Natural killer cell (primary cell): ENCODE data around the gene ICA1L. TPM values are rescaled to one million over a fixed set of nuclear protein-coding genes. Genes with fewer than 3 reads are reported as not detected.

Experiments
- ATAC-seq, 3 donors: fragments of 150-1000 bp in 2 of 3; fragments of 200-7000 bp in 1 of 3; cut with Tn5 transposase; 1 replicate in 1 of 3; 2 replicates in 2 of 3; pipeline ENCODE4 v1.10.0; 2021; ENCODE audit warnings: mild to moderate bottlenecking in 2 of 3, moderate library complexity in 2 of 3
- DNase-seq, 2 donors: peaks; one replicate each; pipeline versions ENCODE4 v3.0.0 to v3.0.0-alpha.2; 2013 to 2021; ENCODE audit warnings: mixed read lengths in 1 of 2
- H3K27ac ChIP-seq: one replicate; pipeline ENCODE4 v1.5.1; 2013; ENCODE audit warnings: mild to moderate bottlenecking, low read length
- H3K27me3 ChIP-seq: one replicate; pipeline ENCODE4 v1.6.1; 2013; ENCODE audit warnings: low read length; ENCODE audit not compliant: control insufficient read depth, insufficient read depth
- H3K36me3 ChIP-seq: one replicate; pipeline ENCODE4 v1.6.1; 2013; ENCODE audit warnings: low read length; ENCODE audit not compliant: control insufficient read depth, insufficient read depth
- H3K4me1 ChIP-seq: one replicate; pipeline ENCODE4 v1.6.1; 2013; ENCODE audit warnings: low read length; ENCODE audit not compliant: control insufficient read depth, insufficient read depth
- H3K4me3 ChIP-seq: one replicate; pipeline ENCODE4 v1.5.1; 2013; ENCODE audit warnings: low read length
- H3K9me3 ChIP-seq: one replicate; pipeline ENCODE4 v1.6.1; 2013; ENCODE audit warnings: low read length; ENCODE audit not compliant: control insufficient read depth, insufficient read depth
- H3K27ac Mint-ChIP-seq, 2 donors: one replicate each; pipeline ENCODE4 v1.8.0; 2022; ENCODE audit warnings: mild to moderate bottlenecking in 2 of 2, mixed read lengths in 2 of 2, moderate library complexity in 1 of 2
- H3K27me3 Mint-ChIP-seq, 2 donors: one replicate each; pipeline ENCODE4 v1.8.0; 2022; ENCODE audit warnings: low read depth in 2 of 2, mixed read lengths in 2 of 2
- H3K36me3 Mint-ChIP-seq: one replicate; pipeline ENCODE4 v1.8.0; 2022; ENCODE audit warnings: mixed read lengths
- H3K4me1 Mint-ChIP-seq, 2 donors: one replicate each; pipeline ENCODE4 v1.8.0; 2022; ENCODE audit warnings: mixed read lengths in 2 of 2
- H3K4me3 Mint-ChIP-seq: one replicate; pipeline ENCODE4 v1.8.0; 2022; ENCODE audit warnings: mild to moderate bottlenecking, moderate library complexity, mixed read lengths
- H3K9me3 Mint-ChIP-seq, 2 donors: one replicate each; pipeline ENCODE4 v1.8.0; 2022; ENCODE audit warnings: mixed read lengths in 2 of 2
- WGBS: methylation state at CpG from one replicate; pipeline ENCODE4 v1.1.7; 2013; ENCODE audit warnings: missing lambda C conversion rate; ENCODE audit not compliant: insufficient coverage; 5-methylcytosine and 5-hydroxymethylcytosine counted together
- intact Hi-C: fragments of 100-400 bp; cut with micrococcal nuclease; formaldehyde crosslinking; loops from one replicate; pipeline ENCODE4 v1.14.2; 2022
- total RNA-seq, 4 donors: library from RNA; stranded (reverse); fragments of 120-200 nt in 1 of 4; gene quantifications; one replicate each; pipeline versions ENCODE4 v1.2.3 to v1.2.4, GENCODE V29; 2013 to 2022
- TF ChIP-seq, protein P1 (sequence below): fragments of 200-600 bp; IDR thresholded peaks from one replicate; pipeline ENCODE4 v1.8.0; 2022; ENCODE audit warnings: antibody characterized with exemption

The ICA1L gene
- total RNA-seq, 3 donors from 2014 or later (not counting 1 experiment from before 2014, with no cell fraction given), result 9.0 to 15.5 (median 10.4) TPM

DNA sequence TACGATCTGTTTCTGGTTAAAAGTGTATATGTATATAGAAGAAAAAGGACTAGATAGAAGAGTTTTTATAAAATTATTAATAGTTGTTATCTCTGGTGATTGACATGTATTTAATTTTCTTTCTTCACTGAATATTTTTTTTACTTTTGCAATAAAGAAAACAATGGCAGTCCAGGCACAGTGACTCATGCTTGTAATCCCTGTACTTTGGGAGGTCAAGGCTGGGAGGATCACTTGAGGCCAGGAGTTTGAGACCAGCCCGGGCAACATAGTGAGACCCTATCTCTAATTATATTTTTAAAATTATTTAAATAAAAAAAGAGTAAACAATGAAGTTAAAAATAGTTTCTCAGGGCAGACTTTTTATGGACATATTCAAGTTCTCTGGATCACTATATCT, 122.1 kb downstream of the ICA1L start:
- H3K27ac ChIP-seq, result no peak overlapping the region
- Mint-ChIP-seq H3K9me3 (peaks cover 2% of the 10 kb centered on the region in 2 donors), H3K27ac (no peak overlapping the region), H3K4me1 (no peaks in the 10 kb centered on the region), H3K4me3 (no peak overlapping the region), H3K36me3 (no peaks in the 10 kb centered on the region), H3K27me3 (no peaks in the 10 kb centered on the region)
- 100% methylated on average over 1 of the region's 2 CpGs for WGBS
- H3K27me3 ChIP-seq, result no peaks in the 10 kb centered on the region
- peaks cover 3% of the 10 kb centered on the region for H3K4me1 ChIP-seq
- intact Hi-C loops, result no loop called here
- no peak overlapping the region for H3K4me3 ChIP-seq
- no peaks in the 10 kb centered on the region for H3K36me3 ChIP-seq
- ATAC-seq (no peak), DNase-seq (no peak)
- TF ChIP-seq, protein P1, sequence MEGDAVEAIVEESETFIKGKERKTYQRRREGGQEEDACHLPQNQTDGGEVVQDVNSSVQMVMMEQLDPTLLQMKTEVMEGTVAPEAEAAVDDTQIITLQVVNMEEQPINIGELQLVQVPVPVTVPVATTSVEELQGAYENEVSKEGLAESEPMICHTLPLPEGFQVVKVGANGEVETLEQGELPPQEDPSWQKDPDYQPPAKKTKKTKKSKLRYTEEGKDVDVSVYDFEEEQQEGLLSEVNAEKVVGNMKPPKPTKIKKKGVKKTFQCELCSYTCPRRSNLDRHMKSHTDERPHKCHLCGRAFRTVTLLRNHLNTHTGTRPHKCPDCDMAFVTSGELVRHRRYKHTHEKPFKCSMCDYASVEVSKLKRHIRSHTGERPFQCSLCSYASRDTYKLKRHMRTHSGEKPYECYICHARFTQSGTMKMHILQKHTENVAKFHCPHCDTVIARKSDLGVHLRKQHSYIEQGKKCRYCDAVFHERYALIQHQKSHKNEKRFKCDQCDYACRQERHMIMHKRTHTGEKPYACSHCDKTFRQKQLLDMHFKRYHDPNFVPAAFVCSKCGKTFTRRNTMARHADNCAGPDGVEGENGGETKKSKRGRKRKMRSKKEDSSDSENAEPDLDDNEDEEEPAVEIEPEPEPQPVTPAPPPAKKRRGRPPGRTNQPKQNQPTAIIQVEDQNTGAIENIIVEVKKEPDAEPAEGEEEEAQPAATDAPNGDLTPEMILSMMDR, result no peak
- peaks cover 2% of the 10 kb centered on the region for H3K9me3 ChIP-seq

- ATAC-seq (no peak), DNase-seq (no peak)
- H3K27me3 ChIP-seq, result no peaks in the 10 kb centered on the region
- TF ChIP-seq, protein P1, result no peak
- H3K4me1 ChIP-seq, result no peaks in the 10 kb centered on the region
- intact Hi-C loops, result no loop called here
- H3K9me3 ChIP-seq, result peaks cover 13% of the 10 kb centered on the region
- Mint-ChIP-seq H3K9me3 (peaks cover 8 to 17% of the 10 kb centered on the region in 2 donors), H3K4me3 (no peak overlapping the region), H3K27ac (no peak overlapping the region), H3K36me3 (peaks cover 17% of the 10 kb centered on the region), H3K27me3 (no peaks in the 10 kb centered on the region), H3K4me1 (no peaks in the 10 kb centered on the region)
- no peak overlapping the region for H3K4me3 ChIP-seq
- no peak overlapping the region for H3K27ac ChIP-seq
- WGBS, result 100% methylated on average over 1 of the region's 1 CpG
- H3K36me3 ChIP-seq, result peaks cover 3% of the 10 kb centered on the region
Measured at GRCh38 chr2:202743613-202744012, 128.0 kb downstream of the ICA1L start.

DNA sequence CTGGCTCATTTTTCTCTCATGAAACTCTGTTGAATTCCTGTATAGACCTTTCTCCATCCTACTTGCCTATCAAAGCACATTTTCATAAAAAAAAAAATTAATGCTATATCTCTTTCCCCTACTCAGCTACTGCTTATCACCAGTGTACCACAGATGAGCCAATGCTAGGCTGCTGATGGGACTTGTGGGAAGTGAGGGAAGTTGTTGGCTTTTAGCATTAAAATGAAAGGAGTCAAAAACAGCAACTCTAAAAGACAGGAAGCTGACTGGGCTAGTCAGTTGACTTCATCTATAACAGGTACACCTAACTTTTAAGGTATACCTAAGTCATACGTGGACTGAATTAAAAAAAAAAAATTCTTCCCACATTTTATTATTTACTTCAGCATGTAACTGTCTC, 134.7 kb downstream of the ICA1L start:
- DNase-seq, result peak in 1 of 2 donors; percentile 18
- no peak for ATAC-seq
- no peaks in the 10 kb centered on the region for H3K27me3 ChIP-seq
- intact Hi-C loops, result no loop called here
- peaks cover 2% of the 10 kb centered on the region for H3K36me3 ChIP-seq
- peaks cover 12% of the 10 kb centered on the region for H3K9me3 ChIP-seq
- TF ChIP-seq, protein P1, result no peak
- Mint-ChIP-seq H3K36me3 (peaks cover 14% of the 10 kb centered on the region), H3K27me3 (no peaks in the 10 kb centered on the region), H3K4me1 (no peaks in the 10 kb centered on the region), H3K4me3 (no peak overlapping the region), H3K27ac (no peak overlapping the region), H3K9me3 (peaks cover 6 to 8% of the 10 kb centered on the region in 2 donors)
- no peak overlapping the region for H3K4me3 ChIP-seq
- WGBS, result 100% methylated on average over 1 of the region's 1 CpG
- no peaks in the 10 kb centered on the region for H3K4me1 ChIP-seq
- H3K27ac ChIP-seq, result no peak overlapping the region

- DNase-seq (no peak), ATAC-seq (no peak)
- no peak overlapping the region for H3K27ac Mint-ChIP-seq
- H3K4me3 ChIP-seq, result no peak overlapping the region
- no peaks in the 10 kb centered on the region for H3K4me1 ChIP-seq
- no peaks in the 10 kb centered on the region for H3K9me3 Mint-ChIP-seq
- no peaks in the 10 kb centered on the region for H3K9me3 ChIP-seq
- no peaks in the 10 kb centered on the region for H3K4me1 Mint-ChIP-seq
- no peaks in the 10 kb centered on the region for H3K27me3 Mint-ChIP-seq
- H3K27me3 ChIP-seq, result no peaks in the 10 kb centered on the region
- intact Hi-C loops, result no loop called here
- WGBS, result 98% methylated on average over 3 of the region's 3 CpGs
- peaks cover 16% of the 10 kb centered on the region for H3K36me3 ChIP-seq
- no peak overlapping the region for H3K4me3 Mint-ChIP-seq
- TF ChIP-seq, protein P1, result no peak
- H3K27ac ChIP-seq, result no peak overlapping the region
- H3K36me3 Mint-ChIP-seq, result no peaks in the 10 kb centered on the region
Measured at GRCh38 chr2:202726070-202726469, 145.5 kb downstream of the ICA1L start.
